ENCODE data around the gene TANGO2.

The TANGO2 gene

DNA sequence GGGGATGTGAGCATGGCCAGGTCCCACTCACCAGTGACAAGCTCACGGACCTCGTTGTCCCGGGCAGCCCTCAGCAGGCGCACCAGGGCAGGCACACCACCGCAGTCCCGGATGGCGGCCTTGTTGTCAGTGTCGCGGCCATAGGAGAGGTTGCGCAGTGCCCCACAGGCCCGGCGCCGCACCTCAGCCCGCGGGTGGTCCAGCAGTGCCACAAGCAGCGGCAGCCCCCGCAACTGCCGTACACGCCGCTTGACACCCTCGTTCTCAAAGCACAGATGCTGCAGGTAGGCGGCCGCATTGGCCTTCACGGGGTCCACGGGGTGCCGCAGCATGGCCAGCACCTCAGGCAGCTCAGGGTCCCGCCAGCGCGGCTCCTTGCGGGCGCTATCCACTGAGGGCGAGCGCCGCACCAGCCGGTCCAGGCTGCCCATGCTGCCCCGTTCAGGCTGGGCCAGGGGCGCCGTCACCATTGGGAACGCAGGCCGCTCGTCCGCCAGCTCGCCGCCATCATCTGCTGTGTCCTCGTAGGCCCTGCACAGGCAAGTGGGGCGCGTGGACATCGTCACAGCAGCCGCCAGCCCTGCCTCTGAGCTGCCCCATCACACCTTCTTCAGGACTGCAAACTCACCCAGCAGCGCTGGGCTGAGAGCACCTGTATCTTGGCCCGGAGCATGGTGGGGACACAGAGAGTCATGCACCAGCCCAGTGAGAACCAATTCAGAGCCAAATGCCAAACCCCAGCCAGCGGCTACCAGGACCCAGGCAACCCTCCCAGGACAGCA, 41.0 kb upstream of the TANGO2 start:
- Mint-ChIP-seq H3K4me1 (ENCODE audit: low read depth in 2 of 2) (peaks cover 2 to 4% of the 10 kb centered on the region in 2 donors), H3K36me3 (ENCODE audit: insufficient read depth) (peaks cover 3% of the 10 kb centered on the region), H3K27me3 (peaks cover under 1 to 1% of the 10 kb centered on the region in 2 donors), H3K4me3 (no peak overlapping the region), H3K27ac (no peak overlapping the region), H3K9me3 (no peaks in the 10 kb centered on the region)
- ATAC-seq (replicated peaks), result no peak
- no peak for DNase-seq

DNA sequence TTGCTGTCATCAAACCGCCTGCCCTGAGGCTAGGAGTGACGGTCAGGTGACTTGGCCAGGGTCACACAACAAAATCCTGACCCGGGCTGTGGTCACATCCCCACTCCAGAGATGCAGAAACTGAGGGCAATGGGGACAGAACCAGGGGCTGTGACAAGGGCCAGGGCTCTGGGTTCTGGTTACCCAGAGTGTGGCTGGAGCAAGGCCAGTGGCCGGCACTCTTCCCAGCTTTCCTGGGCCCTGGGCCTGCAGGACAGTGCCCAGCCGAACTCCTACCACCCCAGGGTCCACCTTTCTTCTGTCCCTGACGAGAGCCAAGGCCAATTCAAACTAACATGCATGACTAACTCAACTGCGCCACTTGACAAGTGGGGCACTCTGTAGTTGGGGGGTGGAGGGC, 40.1 kb upstream of the TANGO2 start:
- Mint-ChIP-seq H3K27ac (no peak overlapping the region), H3K4me3 (no peak overlapping the region), H3K27me3 (peaks cover 7 to 8% of the 10 kb centered on the region in 2 donors), H3K4me1 (ENCODE audit: low read depth in 2 of 2) (peaks cover 0 to 2% of the 10 kb centered on the region in 2 donors), H3K36me3 (ENCODE audit: insufficient read depth) (no peaks in the 10 kb centered on the region), H3K9me3 (no peaks in the 10 kb centered on the region)
- no peak for DNase-seq
- ATAC-seq (replicated peaks), result no peak

DNA sequence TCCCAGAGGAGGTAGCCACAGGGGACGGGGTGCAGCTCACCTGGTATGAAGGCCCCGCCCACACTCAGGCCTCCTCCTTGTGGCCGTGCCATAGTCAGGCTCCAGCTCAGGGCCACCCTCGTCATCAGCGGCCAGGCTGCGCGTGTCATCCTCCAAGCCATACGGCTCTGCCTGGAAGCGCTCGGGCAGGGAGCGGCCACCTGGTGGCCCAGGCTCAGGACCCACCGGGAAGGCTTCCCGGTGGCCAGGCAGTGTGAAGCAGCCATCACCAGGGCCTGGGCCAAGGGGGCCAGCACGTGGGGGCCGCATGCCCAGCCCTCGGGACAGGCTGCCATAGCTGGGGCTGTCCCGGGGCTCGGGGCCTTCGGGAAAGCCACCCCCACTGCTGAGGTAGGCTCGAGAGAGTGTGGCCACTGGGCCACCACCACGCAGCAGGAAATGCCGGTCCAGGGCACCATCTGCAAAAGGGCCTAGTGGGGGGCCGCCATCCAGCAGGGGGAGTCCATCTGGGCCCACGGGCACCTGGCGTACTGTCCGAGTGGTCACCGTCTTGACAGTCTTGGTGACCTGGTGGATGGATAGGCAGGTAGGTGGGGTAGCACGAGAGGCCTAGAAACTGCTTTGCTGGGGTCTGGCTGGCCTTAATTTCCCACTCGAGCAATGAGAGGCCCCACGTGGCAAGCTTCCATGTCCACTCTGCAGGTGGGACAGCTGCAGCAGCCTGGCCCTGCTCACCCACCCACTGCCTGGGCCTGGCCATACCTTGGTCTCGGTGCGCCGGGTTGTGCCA, 39.5 kb upstream of the TANGO2 start:
- Mint-ChIP-seq H3K27me3 (peaks cover 7 to 8% of the 10 kb centered on the region in 2 donors), H3K4me1 (ENCODE audit: low read depth in 2 of 2) (peaks cover 0 to 2% of the 10 kb centered on the region in 2 donors), H3K36me3 (ENCODE audit: insufficient read depth) (no peaks in the 10 kb centered on the region), H3K4me3 (no peak overlapping the region), H3K27ac (no peak overlapping the region), H3K9me3 (no peaks in the 10 kb centered on the region)
- no peak for DNase-seq
- no peak for ATAC-seq (replicated peaks)

DNA sequence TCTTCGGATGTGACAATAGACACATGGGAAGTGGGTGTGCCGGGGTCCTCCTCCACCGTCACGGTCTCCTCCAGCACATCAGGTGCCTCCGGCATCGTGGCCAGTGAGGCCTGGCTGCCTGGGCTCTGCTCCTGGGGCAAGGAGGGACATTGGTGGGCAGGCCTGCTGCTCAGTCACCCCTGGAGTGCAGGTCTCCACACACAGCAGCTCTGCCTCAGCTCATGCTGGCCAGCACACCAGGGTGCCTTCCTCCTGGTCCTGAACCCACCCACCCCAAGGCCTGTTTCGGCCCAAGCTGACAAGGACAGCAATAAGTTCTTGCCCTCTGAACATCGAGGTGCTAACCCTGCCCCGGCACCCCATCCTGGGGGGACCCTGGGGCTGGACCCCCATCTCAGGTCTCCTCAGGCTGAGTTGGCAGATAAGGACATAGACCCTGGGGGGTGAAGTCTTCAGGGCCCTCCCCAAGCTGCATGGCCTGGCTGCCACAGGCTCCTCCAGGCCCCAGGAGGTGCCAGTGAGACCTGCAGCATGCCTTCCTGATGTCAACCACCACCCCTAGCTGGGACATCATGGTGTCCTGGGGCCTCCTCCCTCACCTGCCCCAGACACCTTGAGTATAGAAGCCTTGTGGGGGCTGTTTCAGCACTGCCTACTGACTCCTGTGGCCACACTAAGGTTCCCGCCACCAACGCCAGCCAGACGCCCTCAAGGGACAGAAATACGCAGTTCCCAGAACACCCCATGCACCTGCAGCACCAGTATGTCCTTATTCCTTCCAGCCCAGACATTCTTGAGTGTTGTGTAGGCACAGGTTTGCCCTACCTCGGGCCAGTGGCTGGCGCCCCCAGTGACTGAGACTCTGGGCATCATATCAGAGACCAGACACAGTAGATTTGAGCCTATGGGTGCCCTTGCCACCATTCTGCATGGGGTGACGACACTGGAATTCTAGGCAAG, 38.7 kb upstream of the TANGO2 start:
- Mint-ChIP-seq H3K4me3 (no peak overlapping the region), H3K9me3 (no peaks in the 10 kb centered on the region), H3K4me1 (ENCODE audit: low read depth in 2 of 2) (peaks cover 0 to 2% of the 10 kb centered on the region in 2 donors), H3K27ac (no peak overlapping the region), H3K27me3 (peaks cover 7 to 8% of the 10 kb centered on the region in 2 donors), H3K36me3 (ENCODE audit: insufficient read depth) (no peaks in the 10 kb centered on the region)
- DNase-seq (no peak), ATAC-seq (replicated peaks) (no peak)

DNA sequence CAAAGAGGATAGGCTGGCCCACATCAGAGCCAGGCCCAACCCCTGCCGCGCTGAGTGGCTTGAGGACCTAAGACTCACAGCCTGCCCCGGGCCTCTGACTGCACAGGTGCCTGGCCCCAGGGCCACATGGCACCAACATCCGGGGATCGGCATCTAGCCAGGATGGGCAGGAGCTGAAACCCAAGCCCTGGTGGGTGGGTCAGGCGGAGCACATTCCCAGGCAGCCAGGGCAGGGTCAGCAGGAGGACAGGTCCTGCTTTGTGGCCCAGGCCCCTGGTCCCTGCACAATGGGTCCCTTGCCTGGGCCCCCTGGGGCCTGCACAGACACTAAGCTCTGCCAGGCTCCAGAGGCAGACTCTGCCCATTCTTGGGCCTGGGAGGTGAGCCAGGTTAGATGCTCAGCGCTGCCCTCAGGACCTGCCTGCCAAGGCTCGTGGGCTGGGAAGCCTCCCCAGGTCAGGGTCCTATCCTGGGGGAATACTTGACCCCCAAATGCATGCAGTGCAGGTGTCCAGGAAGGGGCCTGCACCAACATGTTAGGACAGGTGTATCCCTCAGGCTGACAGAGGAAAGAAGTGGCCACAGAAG, 37.8 kb upstream of the TANGO2 start:
- Mint-ChIP-seq H3K9me3 (no peaks in the 10 kb centered on the region), H3K27ac (no peak overlapping the region), H3K4me3 (no peak overlapping the region), H3K4me1 (ENCODE audit: low read depth in 2 of 2) (peaks cover 0 to 5% of the 10 kb centered on the region in 2 donors), H3K36me3 (ENCODE audit: insufficient read depth) (no peaks in the 10 kb centered on the region), H3K27me3 (peaks cover 7 to 8% of the 10 kb centered on the region in 2 donors)
- DNase-seq (no peak), ATAC-seq (replicated peaks) (no peak)

DNA sequence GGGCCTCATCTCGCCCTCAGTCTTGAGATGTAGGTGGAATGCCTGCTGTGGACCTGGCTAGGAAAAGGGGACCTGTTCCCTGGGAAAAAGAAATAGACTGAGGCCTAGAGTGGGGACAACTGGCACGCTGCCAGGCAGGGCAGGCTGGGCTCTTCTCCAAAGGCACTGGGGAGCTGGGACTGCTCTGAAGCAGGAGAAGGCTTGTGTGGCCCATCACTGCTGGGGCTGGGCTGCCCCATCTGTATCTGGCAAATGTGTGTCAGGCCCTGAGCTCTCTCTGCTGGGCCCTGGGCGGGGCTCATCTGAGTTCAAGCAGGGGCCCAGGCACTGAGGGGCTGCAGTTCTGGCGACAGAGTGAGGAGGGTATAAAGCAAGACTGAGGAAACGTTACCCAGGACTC, 37.2 kb upstream of the TANGO2 start:
- Mint-ChIP-seq H3K9me3 (no peaks in the 10 kb centered on the region), H3K4me1 (ENCODE audit: low read depth in 2 of 2) (peaks cover 0 to 6% of the 10 kb centered on the region in 2 donors), H3K27me3 (peaks cover 7 to 8% of the 10 kb centered on the region in 2 donors), H3K36me3 (ENCODE audit: insufficient read depth) (no peaks in the 10 kb centered on the region), H3K27ac (no peak overlapping the region), H3K4me3 (no peak overlapping the region)
- ATAC-seq (replicated peaks) (no peak), DNase-seq (no peak)

DNA sequence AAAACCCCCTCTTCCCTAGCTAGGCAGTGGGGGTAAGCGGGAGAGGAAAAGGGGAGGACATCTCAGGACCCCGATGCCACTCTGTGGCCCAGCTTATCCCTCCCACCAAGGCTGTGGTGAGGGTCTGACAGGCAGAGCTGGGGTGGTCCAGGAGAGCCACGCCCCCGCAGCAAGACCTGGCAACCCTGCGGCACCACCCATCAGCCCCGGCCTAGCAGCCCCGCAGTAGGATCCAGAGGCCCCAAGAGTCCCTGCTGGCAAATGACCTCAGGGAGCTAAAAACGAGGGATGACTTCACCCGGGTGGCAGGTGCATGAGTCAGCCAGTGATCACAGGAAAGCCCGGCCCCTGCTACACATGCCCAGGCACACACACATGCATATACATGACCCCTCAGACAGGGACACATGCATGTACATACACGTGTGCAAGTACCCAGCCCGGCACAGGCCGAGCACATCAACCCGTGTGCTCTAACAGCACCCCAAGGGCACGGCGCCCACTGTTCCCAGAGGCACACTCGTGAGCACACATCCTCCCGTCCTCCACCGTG, 36.6 kb upstream of the TANGO2 start:
- H3K4me1 Mint-ChIP-seq (ENCODE audit: low read depth in 2 of 2), result peaks cover 0 to 6% of the 10 kb centered on the region in 2 donors
- no peaks in the 10 kb centered on the region for H3K36me3 Mint-ChIP-seq (ENCODE audit: insufficient read depth)
- H3K27ac Mint-ChIP-seq, result no peak overlapping the region
- H3K4me3 Mint-ChIP-seq, result no peak overlapping the region
- H3K9me3 Mint-ChIP-seq, result no peaks in the 10 kb centered on the region
- no peak for DNase-seq
- no peak for ATAC-seq (replicated peaks)
- peaks cover 7 to 8% of the 10 kb centered on the region in 2 donors for H3K27me3 Mint-ChIP-seq

DNA sequence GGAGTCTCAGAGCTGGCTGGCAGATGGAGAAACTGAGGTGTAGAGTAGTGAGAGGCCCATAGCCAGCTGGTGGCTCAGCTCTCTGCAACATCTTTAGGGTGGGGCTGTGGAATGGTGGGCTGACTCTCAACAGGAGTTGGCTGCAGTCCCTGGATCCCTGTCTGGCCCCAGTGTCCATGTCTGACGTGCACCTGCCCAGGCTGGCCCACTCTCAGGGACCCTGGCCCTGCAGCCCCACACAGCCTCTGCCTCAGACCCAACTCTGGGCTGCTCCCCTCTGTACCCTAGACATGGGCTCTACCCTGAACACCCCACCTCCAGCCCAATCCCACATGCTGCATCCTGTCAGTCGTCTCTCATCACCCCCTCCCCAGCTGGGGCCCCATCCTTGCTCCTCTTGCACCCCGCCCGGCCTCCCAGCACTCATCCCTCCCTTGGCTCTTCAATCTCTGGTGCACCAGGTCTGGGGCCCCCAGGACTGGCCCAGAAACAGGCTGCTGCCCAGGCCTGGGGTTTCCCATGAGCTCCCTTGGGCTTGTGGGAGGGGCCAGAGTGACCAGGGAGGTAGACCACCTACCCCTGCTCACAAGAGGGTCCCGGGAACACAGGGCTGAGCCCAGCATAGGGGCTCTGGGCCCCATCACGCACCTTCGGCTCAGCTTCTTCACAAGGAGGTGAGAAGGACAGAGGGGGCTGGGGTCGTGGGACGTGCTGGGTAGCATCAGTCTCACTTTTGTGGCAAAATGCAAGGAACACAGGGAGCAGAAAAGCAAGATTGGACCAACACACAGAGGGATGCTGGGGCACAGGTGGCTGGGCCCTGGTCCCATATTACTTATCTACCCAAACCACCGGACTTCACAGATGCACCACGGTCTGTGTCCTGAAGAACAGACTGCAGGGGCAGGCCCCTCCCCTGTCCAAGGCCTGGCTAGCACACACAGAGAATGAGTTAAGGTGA, 35.8 kb upstream of the TANGO2 start:
- Mint-ChIP-seq H3K27ac (no peak overlapping the region), H3K9me3 (no peaks in the 10 kb centered on the region), H3K4me1 (ENCODE audit: low read depth in 2 of 2) (peaks cover 0 to 6% of the 10 kb centered on the region in 2 donors), H3K27me3 (peaks cover 7 to 8% of the 10 kb centered on the region in 2 donors), H3K36me3 (ENCODE audit: insufficient read depth) (no peaks in the 10 kb centered on the region), H3K4me3 (no peak overlapping the region)
- DNase-seq (no peak), ATAC-seq (replicated peaks) (no peak)

DNA sequence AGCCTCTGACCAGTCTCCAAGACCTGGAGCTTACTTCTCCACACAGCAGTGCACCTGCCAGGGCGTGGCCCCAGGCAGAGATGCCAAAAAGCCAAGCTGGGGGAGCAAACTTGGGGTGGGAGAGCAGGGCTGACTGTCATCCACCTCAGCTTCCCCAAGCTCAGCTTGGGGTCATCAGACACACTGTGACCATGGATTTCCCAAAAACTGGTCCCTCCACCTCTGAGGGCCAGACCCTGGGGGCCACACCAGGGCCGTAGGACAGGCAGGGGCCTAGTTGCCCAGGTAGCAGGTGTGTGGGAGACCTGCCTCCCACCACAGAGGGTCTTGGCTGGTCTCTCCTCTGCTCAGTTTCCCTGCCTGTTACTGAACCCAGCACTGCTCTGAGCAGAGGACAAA, 34.9 kb upstream of the TANGO2 start:
- ATAC-seq (replicated peaks), result no peak
- peak overlapping the region in 1 of 2 donors; percentile 57 for H3K4me3 Mint-ChIP-seq

DNA sequence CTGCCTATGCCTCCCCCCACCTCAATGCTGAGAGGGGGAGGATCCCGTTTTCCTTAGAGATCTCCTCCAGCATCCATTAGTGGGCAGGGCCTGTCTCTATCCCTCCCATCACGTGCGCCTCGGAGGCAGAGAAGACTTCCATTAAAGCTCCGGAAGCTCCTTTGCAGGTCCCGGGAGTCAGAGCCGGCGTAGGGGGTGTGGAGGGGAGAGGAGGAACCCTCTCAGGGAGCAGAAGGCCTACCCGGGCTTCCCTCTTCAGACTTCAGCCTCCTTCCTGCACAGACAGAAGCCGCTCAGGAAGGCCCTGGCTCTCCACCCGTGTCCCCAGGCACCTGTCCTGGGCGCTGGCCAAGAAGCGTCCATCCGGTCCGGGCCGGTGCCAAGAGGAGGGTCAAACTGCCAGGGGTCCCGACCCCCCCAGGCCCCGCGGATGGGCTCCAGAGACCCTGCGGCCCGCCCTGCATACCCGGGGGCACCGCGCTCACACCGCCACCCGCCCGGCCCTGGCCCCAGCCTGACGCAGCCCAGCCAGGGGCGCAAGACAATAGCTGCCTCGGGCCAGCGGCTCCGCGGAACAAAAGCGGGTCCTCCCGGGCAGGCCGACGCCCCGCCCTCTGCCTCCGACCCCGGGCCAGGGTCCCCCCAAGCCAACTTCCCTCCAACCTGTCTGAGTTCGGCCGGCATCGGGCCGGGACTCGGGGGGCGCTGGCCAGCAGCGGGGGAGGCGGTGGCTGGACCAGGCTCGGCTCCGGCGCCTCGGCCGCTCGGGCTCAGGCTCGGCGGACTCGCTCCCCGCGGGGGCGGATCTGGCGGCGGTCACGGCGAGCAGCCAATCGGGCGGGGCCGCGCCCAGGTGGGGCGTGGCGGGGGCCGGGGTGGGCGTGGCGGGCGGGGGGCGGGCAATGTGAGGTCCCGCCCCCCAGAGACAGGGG, 34.2 kb upstream of the TANGO2 start:
- no peaks in the 10 kb centered on the region for H3K9me3 Mint-ChIP-seq
- no peaks in the 10 kb centered on the region for H3K36me3 Mint-ChIP-seq (ENCODE audit: insufficient read depth)
- H3K27me3 Mint-ChIP-seq, result peaks cover 7 to 8% of the 10 kb centered on the region in 2 donors

More for the DNA sequence above, 34.9 kb upstream of the TANGO2 start:
- DNase-seq, result no peak
- H3K9me3 Mint-ChIP-seq, result no peaks in the 10 kb centered on the region
- no peak overlapping the region for H3K27ac Mint-ChIP-seq
- H3K4me1 Mint-ChIP-seq (ENCODE audit: low read depth in 2 of 2), result peaks cover 0 to 6% of the 10 kb centered on the region in 2 donors
- H3K27me3 Mint-ChIP-seq, result peaks cover 7 to 8% of the 10 kb centered on the region in 2 donors
- H3K36me3 Mint-ChIP-seq (ENCODE audit: insufficient read depth), result no peaks in the 10 kb centered on the region

More for the DNA sequence above, 34.2 kb upstream of the TANGO2 start:
- DNase-seq (peak; percentile 47 to 55 (median 54)), ATAC-seq (replicated peaks) (peak; percentile 93)
- Mint-ChIP-seq H3K4me3 (peak overlapping the region in 1 of 2 donors; percentile 57), H3K4me1 (ENCODE audit: low read depth in 2 of 2) (peaks cover 0 to 6% of the 10 kb centered on the region in 2 donors), H3K27ac (no peak overlapping the region)
